Left kidney (tissue), 2 donors: ENCODE results near the gene TTC33. TPM values are rescaled to one million over a fixed set of nuclear protein-coding genes. Genes with fewer than 3 reads are reported as not detected.
A peak's percentile ranks its signal among the peaks of the same experiment; 100 is the strongest.
"Not testable (repeated sequence)": the region's sequence is repeated elsewhere in the genome, so short reads cannot be mapped to it uniquely, and the experiment has no call there.

Source experiments
- DNase-seq: peaks from one replicate; pipeline ENCODE4 v3.0.0-alpha.2; 2013
- polyA plus RNA-seq: library from polyadenylated mRNA; unstranded; fragments of 120-200 nt; gene quantifications from one replicate; pipeline ENCODE4 v1.2.1, GENCODE V29; 2013; ENCODE audit not compliant: insufficient read length

TTC33 gene
- polyA plus RNA-seq, 1 donor: 39.5 TPM

DNA sequence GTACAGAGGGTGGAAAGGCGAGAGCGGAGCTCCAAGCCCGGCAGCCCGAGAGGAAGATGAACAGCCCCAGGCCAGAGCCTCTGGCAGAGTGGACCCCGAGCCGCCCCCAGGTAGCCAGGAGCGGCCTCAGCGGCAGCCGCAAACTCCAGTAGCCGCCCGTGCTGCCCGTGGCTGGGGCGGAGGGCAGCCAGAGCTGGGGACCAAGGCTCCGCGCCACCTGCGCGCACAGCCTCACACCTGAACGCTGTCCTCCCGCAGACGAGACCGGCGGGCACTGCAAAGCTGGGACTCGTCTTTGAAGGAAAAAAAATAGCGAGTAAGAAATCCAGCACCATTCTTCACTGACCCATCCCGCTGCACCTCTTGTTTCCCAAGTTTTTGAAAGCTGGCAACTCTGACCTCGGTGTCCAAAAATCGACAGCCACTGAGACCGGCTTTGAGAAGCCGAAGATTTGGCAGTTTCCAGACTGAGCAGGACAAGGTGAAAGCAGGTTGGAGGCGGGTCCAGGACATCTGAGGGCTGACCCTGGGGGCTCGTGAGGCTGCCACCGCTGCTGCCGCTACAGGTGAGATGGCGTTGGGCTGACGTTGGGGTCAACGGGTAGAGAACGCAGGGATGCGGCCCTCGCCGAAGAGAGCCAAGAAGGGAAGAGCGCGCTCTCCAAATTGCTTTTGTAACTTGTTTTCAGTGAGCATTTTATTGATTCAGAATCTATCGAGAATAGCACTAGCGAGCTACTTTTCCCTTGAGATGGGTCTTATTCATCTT lies 75.7 kb downstream of the TTC33 start, which contains the start of gene PTGER4:
Gene PTGER4 (plus strand): TSS at position 3 of the 769 bp plus-strand sequence. CDS start 1,079 bp downstream, outside the sequence.
- DNase-seq: no peak

DNA sequence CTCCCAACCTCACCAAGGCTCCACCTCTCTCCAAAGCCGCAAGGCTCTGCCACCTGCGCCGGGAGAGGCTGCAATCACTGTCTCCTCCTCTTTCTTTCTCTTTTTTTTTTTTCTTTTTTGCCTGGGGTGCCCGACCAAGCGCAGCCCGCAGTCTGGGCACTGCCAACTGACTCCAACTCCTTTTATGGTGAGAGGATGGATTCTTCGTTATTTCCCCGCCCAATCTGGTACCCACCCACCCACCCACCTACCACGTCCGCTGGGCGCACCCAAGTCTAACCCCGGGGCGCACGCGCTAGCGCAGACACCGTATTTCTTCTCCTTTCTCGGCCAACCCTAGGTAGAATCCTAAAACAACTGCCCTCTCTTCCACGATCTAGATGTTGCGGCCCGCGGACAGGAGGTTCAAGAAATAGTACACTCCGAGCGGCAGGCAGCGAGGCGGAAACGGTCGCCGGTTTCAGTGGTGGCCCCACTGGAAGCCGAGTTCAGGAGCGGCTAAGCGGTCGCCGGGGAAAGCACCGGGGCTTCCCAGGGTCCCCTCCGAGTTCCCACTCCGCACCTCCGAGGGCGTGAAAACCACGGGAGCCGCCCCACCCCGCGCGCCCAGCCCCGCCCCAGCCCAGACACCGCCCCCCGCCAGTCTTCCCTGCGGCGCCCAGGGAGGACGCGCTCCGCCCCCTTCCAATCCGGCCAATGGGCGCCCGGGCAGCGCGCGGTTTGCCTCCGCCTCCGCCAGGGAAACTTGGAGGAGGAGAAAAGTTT lies 76.4 kb downstream of the TTC33 start:
- peak; percentile 91 for DNase-seq

DNA sequence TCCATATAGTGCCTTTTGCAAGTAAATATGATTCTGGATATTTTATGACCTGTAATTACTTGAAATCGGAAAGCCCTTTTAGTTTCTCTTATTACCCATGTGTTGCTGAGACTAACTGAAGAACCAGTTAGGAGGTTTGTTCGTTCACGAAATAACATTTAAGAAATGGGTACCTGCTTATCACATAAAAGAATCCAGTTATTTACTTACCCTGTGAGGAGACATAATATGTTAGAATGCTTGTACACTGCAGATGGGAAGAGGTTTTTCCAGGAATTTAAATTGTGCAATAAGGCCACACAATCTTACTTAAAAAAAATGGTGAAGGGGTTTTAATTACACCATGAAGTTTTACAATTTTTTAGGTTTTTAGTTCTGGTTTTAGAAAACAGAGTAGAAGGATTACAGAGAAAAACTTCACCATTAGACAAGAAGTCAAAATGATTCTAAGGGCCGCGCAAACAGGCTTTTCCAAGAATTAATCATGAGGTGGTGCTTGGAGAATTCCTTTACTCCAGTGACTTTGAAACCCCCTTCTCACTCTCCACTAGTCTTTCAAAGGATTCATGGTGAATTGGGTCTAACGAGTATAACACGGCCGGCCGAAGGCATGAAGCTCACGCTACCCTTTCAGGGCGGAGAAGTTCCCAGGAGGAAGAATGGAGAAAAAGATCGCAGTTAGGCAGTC lies 77.2 kb downstream of the TTC33 start:
- no peak for DNase-seq

DNA sequence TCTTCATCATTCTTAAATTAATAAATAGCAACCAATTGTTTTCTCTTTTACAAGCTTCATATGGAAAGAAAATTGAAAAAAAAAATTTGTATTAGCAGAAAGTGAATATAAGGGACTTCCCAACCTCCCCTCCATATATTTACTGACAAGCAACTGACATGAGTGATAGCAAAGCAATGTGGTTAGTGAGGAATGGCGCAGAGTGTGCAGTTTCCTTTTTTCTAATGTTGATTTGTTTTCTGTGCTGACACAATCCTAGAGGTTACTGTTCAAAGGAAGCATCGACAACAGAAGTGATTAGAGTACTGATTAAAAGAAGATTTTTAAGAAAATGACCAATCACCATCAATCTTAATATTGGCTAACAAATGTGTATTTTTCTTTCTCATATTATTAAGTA lies 77.7 kb downstream of the TTC33 start:
- DNase-seq: no peak

DNA sequence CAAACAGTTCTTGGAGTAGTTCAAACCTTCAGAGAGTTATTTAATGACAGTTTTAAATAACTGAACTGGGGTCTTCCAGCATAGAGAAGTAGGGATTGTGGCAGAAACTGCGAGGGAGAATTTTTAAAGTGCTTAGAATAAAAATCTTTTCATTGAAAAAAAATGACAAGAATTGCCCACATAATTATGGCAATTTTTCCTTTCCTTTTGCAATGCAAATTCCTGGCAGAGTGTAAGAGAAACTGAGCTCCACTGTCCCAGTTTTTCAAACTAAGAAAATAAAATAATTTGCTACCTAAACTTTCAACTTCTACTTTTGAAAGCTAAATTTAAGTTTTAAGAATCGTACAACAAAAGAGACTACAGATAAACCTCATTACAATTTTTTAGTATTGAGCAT lies 78.3 kb downstream of the TTC33 start:
- DNase-seq: no peak

DNA sequence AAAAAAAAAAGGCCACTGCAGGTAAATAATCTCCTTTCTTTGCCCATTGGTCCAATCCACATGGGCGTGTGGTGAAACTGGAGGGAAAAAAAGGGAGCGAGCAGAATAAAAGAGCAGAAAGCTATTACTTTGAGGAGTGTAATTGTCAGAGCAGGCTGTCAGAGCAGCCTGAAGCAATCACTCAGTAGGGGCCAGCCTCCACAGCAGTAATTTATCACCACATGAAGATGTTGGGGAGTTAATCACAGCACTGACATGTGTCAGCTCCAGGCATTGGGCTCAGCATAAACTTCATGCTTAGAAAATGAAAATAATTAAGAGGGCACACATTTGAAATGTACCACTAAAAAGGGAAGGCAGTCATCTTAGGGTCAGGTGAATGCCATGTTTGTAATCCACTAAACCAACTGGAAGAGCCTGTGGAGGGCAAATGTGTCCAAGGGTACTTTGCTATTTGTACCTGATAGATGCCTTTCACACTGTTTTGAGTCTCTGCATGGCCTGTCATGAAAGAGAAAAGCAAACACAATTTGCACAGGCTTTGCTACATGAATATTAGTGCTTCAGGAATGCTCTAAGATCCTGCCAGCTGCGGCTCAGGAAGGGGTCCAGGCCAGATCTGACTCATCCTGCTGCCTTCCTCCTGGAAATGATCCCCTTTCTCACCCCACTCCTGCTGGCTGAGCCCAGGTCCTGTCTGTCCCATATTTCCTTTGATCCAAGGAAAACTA lies 79.0 kb downstream of the TTC33 start:
- DNase-seq: peak; percentile 43

DNA sequence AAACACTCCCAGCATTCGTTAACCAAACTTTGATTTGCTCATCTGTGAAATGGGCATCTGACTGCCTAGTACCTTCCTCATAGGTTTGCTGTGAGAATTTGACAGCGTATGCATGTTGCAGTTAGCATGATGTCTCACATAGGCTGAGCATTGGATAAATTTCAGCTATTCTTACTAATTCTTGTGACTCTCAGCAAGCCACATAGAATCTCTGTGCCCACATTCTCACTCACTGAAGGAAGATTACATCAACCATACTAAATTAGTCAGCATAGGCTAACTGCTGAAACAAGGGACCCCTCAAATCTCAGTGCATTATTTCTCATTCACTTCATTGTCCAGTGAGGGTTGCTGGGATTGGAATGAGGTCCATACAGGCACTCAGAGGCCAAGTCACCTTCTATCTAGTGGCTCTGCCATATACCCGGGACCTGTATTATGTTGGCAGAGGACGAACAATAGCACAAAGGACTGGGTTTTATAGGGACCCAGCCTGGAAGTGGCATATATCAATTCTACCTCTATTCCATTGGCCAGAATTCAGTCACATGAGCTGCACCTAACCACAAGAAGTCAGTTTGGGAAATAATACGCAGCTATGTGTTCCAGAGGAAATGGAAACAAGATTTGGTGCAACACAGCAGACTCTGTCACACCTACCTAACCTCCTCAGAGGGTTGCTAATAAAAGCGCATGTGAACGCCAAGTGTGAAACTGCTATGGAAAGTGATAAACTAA lies 80.2 kb downstream of the TTC33 start:
- no peak for DNase-seq

DNA sequence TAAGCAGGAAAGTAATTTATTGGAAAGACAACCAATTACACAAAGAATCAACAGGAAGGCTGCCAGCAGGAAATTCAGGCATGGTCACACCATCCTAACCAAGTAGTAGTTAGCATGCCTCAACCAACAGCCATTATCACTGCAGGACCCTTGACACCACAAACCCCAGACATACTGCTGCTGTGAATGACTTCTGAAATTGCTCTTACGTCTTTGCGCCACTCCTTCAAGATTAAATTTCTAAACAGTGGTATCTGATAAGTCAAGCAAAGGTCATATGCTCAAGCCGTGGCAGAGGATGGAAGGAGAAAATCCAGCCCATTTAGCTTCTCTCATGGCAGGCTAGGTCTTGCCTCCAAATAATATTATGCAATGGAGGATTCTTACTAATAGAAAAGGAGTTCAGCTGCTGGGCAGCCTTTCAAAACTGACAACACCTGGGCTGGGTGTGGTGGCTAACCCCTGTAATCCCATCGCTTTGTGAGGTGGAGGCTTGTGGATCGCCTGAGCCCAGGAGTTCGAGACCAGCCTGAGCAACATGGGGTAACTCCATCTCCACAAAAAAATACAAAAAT lies 81.0 kb downstream of the TTC33 start:
- no peak for DNase-seq

DNA sequence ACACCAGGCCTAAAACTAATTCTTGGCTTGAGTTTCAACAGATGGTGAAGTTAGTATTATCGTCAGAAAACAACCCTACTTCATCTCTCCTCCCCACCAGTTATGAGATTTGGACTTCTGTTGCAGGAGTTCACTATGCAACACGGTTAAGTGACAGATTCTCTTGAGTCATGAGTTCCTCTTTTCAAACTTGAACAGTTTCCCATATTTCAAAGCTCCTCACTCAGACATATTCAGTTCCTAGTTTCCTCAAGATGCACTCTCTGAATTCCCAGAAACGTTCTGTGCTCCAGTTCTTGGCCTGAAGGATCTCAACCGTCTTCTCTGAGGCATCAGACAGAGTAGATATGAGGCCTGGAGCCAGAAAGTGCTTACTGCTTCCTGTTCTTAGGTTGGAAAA lies 83.3 kb downstream of the TTC33 start:
- no peak for DNase-seq

DNA sequence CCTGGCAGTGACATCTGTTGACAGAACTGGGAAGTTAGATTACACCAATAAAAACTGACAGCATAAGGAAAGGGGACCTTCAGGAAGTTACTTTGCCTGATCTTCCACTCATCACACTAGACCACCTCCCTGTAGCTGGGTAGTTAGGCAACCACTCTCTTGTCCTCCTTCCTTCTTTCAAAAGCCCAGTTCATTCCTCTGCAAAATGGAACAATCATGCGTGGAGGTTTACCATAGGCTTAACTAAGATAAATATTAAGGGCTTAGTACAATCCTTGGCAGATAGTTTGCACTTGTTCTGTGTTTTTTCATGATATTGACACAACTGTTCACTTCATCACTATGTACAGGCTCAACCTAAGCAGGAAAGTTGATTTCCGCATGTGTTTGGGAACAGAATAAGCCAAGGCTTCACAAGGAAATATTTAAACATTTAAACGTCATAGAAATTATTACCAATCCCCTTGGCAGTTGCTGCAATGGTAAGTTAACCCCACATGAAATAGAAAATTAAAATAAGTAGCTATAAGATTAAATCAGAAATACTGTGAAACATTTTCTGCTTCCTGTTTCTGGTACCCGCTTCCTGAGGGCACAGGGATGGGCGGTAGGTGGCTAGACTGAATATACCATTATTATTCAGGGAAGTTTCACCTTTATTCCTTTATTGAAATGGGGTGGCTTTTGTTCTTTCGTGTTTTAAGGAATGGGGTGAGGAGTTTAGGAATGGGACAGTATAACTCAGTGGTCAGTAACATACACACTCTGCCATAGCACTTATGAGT lies 86.0 kb downstream of the TTC33 start:
- no peak for DNase-seq

DNA sequence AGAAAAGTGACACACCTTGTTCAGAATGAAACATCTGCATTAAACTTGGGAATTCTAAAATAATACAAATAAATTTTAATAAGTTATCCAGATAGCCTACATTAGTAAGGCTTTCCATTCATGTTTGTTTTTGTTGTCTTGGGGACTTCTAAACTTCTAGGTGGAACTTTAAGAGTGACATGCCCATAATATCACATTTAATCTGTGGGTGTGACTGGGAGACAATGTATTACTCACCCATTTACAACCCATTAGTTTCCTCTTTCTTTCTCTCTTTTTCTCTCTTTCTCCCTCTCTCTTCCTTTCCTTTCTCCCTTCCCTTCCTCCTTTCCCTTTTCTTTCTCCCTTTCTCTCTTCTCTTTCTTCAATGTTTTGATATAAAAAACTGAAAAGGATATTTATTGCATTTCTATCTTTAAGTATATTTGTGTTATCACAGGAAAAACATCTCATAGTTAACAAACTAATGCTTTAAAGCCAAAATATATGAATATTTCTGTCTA lies 88.5 kb downstream of the TTC33 start:
- DNase-seq: no peak

DNA sequence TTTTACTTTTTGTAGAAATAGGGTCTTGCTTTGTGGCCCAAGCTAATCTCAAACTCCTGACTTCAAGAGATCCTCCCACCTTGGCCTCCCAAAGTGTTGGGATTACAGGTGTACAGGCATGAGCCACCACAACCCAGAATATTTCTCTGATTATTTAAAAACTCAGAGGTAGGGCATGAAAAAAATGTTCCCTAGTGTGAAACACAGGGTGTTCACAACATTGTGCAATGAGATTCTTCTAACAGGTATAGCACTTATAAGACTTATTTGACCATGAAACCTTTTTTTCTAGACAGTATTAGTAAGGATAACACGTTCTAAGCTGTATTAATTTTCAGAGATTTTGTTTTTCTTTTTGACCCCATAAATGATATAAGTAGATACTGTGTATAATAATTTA lies 89.1 kb downstream of the TTC33 start:
- no peak for DNase-seq

DNA sequence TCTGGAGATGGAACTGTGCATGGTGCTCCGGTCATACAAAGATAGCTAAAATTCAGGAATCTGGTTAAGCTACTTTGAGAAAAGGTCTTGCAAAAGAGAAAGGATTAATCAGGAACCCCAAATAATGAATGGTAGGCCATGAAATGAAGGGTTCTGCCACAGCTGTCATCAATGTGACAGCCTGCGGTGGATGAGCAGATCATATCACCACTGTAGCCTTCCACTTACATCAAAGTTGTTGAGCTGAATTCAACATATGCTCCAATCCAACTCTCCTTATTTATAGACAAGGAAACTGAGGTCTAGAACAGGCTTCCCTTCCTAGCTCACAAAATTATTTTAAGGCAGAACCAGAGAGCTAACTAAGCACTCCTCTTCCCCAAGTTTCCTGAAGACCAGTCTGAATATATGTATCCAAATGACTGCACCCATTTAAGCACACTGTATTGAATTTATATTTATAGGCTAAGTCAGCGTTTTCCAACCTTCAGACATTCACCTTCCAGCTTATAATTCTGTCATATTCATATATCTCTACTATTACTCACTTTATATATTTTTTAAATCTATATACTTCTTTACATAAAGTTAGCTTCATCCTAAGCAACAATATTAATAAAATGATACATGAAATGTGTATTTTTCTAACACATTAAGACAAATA lies 90.0 kb downstream of the TTC33 start:
- no peak for DNase-seq

DNA sequence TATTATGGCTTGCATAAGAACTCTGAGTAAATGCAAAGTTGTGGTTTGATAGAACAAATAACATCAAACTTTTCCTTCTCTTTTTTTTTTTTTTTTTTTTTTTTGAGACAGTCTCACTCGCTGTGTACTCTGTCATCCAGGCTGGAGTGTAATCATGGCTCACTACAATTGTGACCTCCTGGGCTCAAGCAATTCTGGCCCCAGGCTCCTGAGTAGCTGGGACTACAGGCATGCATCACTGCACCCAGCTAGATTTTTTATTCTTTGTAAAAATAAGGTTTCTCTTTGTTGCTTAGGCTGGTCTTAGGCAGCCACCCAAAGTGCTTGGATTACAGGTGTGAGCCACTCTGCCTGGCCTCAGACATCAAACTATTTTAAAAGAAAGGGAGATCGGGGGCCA lies 95.0 kb downstream of the TTC33 start:
- no peak for DNase-seq

DNA sequence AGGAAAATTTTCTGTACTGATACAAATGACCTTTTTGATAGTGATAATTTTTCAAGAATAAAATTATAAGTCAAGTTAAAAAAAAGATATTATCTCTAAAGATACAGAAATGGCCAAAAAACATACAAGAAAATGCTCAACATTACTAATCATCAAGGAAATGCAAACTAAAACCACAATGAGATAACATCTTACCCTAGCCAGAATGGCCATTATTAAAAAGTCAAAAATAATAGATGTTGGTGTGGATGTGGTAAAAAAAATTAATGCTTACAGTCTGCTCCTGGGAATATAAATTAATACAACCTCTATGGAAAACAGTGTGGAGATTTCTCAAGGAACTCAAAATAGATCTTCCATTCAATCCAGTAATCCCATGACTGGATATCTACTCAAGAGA lies 99.0 kb downstream of the TTC33 start:
- no peak for DNase-seq

DNA sequence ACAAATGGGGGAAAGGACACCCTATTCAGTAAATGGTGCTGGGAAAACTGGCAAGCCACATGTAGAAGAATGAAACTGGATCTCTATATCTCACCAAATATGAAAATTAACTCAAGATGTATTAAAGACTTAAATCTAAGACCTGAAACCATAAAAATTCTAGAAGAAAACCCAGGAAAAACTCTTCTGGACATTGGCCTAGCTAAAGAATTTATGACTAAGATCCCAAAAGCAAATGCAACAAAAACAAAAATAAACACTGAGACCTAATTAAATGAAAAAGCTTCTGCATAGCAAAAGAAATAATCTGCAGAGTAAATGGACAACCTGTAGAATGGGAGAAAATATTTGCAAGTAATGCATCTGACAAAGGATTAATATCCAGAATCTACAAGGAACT lies 99.7 kb downstream of the TTC33 start:
- DNase-seq: not testable (repeated sequence)

DNA sequence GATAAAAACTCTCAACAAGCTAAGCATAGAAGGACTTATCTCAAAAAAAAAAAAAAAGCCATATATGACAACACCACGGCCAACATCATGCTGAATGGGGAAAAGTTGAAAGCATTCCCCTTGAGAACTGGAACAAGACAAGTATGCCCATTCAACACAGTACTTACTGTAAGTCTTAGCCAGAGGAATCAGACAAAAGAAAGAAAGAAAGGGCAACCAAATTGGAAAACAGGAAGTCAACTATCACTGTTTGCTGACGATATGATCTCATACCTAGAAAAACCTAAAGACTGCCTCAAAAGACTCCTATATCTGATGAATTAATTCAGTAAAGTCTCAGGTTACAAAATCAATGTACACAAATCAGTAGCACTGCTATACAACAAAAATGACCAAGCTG lies 100.6 kb downstream of the TTC33 start:
- no peak for DNase-seq

DNA sequence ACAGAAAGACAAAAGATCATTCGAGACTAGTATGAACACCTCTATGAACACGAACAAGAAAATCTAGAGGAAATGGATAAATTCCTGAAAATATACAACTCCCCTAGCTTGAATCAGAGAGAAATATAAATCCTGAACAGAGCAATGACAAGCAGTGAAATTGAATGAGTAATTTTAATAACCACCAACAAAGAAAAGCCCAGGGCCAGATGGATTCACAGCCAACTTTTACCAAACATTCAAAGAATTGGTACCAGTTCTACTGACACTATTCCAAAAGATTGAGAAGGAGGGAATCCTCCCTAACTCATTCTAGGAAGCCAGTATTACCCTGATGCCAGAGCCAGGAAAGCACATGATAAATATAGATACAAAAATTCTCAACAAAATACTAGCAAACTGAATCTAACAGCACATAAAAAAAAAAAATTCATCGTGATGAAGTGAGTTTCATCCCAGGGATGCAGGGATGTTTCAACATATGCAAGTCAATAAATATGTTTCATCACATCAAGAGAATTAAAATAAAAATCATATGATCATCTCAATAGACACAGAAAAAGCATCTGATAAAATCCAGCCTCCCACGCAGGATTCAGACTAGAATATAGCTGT lies 101.3 kb downstream of the TTC33 start:
- DNase-seq: no peak
